Suprapubic skin (tissue), 4 donors: Measurements from ENCODE around the gene RCOR1.

Experiments used
- EP300 ChIP-seq: sonication (generic); formaldehyde crosslinking; IDR thresholded peaks from one replicate; pipeline ENCODE4 v1.6.1; 2017; ENCODE audit warnings: antibody characterized with exemption
- POLR2A ChIP-seq, 2 donors: fragments of 450-650 bp; IDR thresholded peaks; one replicate each; pipeline ENCODE4 v1.6.1; 2017; ENCODE audit warnings: antibody characterized with exemption in 2 of 2, mild to moderate bottlenecking in 2 of 2, moderate library complexity in 2 of 2
- POLR2AphosphoS5 ChIP-seq, 3 donors: sonication (generic); formaldehyde crosslinking; IDR thresholded peaks; one replicate each; pipeline ENCODE4 v1.6.1; 2017; ENCODE audit warnings: antibody characterized with exemption in 3 of 3
- TF ChIP-seq, protein P1 (sequence below), 2 donors: fragments of 200-600 bp in 1 of 2; fragments of 450-650 bp in 1 of 2; sonication (generic) in 1 of 2; IDR thresholded peaks; one replicate each; pipeline ENCODE4 v1.5.1; 2016 to 2019; ENCODE audit warnings: antibody characterized with exemption in 2 of 2, mild to moderate bottlenecking in 1 of 2, moderate library complexity in 1 of 2

DNA sequence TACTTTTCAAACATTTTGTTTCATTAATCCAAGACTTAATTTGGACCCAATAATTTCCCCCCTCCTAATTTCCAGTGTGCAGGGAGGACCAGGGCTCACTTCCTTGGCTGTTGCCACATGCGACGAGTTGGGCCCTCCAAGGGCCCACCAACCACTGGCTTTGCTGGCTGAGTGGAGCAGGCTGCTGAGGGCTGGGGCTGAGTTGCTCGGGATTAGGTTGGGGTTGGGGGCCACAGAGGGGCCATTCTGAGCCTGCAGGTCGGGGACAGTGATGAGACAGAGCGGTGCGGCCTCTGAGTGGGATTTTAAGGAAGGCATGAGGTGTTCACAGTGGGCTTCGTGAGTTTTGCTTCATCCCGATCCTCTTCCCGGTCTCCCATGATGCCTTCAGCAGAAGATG, 178.7 kb downstream of the RCOR1 start:
- TF ChIP-seq POLR2A (IDR thresholded peaks at IDR 0.05) (no peak), EP300 (no peak), POLR2AphosphoS5 (IDR thresholded peaks at IDR 0.05) (no peak)
- TF ChIP-seq, protein P1, sequence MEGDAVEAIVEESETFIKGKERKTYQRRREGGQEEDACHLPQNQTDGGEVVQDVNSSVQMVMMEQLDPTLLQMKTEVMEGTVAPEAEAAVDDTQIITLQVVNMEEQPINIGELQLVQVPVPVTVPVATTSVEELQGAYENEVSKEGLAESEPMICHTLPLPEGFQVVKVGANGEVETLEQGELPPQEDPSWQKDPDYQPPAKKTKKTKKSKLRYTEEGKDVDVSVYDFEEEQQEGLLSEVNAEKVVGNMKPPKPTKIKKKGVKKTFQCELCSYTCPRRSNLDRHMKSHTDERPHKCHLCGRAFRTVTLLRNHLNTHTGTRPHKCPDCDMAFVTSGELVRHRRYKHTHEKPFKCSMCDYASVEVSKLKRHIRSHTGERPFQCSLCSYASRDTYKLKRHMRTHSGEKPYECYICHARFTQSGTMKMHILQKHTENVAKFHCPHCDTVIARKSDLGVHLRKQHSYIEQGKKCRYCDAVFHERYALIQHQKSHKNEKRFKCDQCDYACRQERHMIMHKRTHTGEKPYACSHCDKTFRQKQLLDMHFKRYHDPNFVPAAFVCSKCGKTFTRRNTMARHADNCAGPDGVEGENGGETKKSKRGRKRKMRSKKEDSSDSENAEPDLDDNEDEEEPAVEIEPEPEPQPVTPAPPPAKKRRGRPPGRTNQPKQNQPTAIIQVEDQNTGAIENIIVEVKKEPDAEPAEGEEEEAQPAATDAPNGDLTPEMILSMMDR (IDR thresholded peaks at IDR 0.05), result no peak
